ENCODE results near the gene HEG1.

The HEG1 gene

GRCh38 chr3:124935794-124936542 lies 119.8 kb downstream of the HEG1 start:
- DNase-seq = no peak

GRCh38 chr3:124935264-124935663 lies 120.5 kb downstream of the HEG1 start:
- no peak for DNase-seq

- no peak for DNase-seq
These were observed 121.2 kb downstream of the HEG1 start, which contains the start of gene MUC13 for GRCh38 chr3:124934577-124934976. MUC13 (minus strand) TSS chr3:124934751; CDS start chr3:124934712, 39 bp downstream.

DNA sequence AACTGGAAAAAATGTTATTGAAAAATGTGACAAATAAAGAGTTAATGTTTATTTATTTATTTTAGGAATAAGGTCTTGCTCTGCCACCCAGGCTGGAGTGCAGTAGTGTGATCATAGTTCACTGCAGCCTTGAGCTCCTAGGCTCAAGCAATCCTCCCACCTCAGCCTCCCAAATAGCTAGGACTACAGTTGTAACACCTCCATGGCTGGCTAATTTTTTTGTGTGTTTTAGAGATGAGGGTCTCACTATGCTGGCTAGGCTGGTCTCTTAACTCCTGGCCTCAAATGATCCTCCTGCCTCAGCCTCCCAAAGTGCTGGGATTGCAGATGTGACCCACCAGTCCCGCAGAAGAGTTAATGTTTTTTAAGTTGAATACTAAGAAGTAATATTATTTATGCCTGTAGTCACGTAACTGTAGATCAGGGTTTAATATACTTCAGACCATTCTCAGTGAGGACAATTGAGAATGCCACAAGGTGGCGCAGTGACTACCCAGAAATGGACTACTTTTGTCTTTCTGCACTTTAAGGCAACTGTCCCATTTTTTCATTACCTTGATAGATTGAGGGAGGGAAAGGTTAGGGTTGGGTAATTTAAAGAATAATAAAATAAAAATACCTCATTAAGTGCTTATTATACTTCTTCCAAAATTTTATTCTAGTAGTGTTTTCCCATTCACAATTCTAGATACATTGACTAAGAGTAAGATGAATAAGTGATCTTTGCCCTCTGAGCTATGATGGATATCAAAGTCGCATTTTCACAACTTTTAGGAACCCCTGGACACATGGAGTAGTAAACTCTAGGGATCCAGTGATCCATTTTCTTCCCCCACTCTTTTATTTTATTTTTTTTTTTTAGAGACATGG lies 127.2 kb downstream of the HEG1 start:
- peak; percentile 50 for DNase-seq

GRCh38 chr3:124927574-124928045 lies 128.2 kb downstream of the HEG1 start:
- DNase-seq = no peak

- DNase-seq = no peak
These were observed 129.2 kb downstream of the HEG1 start for GRCh38 chr3:124926426-124927101.

DNA sequence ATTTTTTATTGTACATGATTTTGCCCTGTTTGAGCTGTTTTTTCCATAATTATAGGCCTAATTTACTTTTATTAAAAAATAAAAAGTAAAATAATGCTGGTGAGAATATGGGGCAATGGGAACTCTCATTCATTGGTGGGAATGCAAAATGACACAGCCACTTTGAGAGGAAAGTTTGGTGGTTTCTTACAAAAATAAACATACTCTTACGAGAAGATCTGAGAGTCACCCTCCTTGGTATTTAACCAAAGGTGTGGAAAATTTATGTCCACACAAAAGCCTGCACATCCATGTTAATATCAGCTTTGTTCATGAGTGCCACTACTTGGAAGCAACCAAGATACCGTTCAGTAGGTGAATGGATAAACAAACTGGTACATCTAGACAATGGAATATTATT lies 131.1 kb downstream of the HEG1 start:
- DNase-seq = no peak

- DNase-seq = no peak
These were observed 132.0 kb downstream of the HEG1 start for GRCh38 chr3:124923833-124924232.

GRCh38 chr3:124920718-124921117 lies 135.1 kb downstream of the HEG1 start:
- DNase-seq = no peak

DNA sequence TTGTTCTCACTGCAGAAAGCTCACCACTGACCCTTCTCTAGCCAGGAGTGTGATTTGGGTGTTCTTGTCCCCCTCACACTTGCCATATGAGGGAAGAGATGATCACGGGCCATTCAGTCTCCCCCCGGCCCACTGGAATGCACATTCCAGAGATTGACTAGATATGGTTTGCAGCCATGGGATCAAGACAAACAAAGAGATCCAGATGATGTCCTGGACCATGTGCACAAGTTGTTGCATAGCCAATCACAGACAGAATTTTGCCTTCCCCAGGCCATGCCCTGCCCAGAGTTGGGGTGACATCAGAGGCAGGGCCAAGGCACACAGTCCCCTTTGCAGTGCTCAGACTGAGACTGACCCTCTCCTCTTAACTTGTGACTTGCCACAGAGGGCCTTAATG lies 136.0 kb downstream of the HEG1 start:
- no peak for DNase-seq

DNA sequence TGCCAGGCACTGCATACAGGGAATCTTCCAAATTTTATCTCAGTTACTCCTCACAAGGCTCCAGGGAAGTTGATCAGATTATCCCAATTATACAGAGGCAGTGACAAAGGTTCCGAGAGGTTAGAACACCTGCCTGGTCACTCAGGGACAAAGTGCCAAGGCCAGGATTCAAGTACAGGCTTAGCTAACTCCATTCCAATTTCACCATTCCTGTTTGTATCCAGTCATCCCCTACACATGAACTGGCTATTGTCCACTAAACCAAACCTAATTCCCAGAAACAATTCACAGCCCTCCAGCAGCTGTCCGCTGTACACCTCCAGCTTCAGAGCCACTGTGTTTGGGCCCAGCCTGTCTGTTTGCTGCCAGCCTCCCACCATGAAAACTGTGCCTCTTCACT lies 137.3 kb downstream of the HEG1 start:
- no peak for DNase-seq

DNA sequence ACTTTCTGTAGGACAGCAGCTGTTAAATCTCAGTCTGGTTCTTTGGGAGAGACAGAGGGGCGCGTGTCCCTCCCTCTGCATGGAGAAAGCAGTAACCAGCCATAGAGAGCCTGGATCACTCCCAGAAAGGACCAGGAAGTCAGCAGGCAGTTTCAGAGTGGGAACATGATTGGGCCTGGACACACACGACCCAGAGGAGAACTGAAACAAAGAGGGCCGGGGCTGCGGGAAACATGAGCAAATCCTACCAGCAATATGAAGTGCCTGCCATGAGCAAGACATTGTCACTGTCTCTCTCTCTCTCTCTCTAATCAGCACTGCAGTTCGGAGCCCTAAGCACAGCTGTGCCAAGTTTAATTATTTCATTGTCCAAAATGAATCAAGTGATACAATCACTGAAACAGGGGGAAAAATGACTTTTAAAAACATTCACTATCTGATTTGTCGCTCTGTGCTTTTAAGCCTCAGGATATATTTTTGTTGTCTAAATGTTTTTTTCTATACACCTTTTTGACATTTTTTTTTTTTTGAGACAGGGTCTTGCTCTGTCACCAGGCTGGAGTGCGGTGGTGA lies 138.9 kb downstream of the HEG1 start:
- DNase-seq = no peak
